Measurements from ENCODE around the gene CNN1. TPM values are rescaled to one million over a fixed set of nuclear protein-coding genes. Genes with fewer than 3 reads are reported as not detected.

CNN1 gene
- total and polyA plus RNA-seq, 2 experiments from 2014 or later: 13.3 to 20.9 TPM

GRCh38 chr19:11530432-11530831 lies 8.2 kb upstream of the CNN1 start:
- H3K27me3 Mint-ChIP-seq (ENCODE audit: insufficient read depth, low read depth, poor library complexity): peaks cover 19% of the 10 kb centered on the region
- peaks cover 9% of the 10 kb centered on the region for H3K4me1 Mint-ChIP-seq
- Histone ChIP-seq H3K4me1 (ENCODE audit: insufficient read depth) (peaks cover 8% of the 10 kb centered on the region; the same call in 1 of the 2 replicates), H3K36me3 (ENCODE audit: insufficient read depth) (no peaks in the 10 kb centered on the region), H2AFZ (no peak overlapping the region), H3K27me3 (ENCODE audit: insufficient read depth) (peaks cover 5% of the 10 kb centered on the region; the same call in 1 of the 2 replicates), H3K79me2 (replicated peaks; ENCODE audit: insufficient read depth) (peaks cover 11% of the 10 kb centered on the region), H3K27ac (ENCODE audit: low read depth) (no peak overlapping the region), H3K9me2 (ENCODE audit: insufficient read depth) (no peaks in the 10 kb centered on the region), H3K4me3 (no peak overlapping the region), H3F3A (replicated peaks; ENCODE audit: low read depth) (no peaks in the 10 kb centered on the region; the same call in 1 of the 2 replicates), H4K20me1 (replicated peaks; ENCODE audit: insufficient read depth) (peaks cover 5% of the 10 kb centered on the region; the same call in 1 of the 2 replicates), H3K4me2 (no peak overlapping the region)
- no peaks in the 10 kb centered on the region for H3K9me3 Mint-ChIP-seq
- H3K4me3 Mint-ChIP-seq: peak overlapping the region; percentile 13; the same call in 1 of the 3 replicates
- ATAC-seq: peak; percentile 71
- TF ChIP-seq EZH2 (IDR thresholded peaks at IDR 0.05; ENCODE audit: low read depth, unreplicated experiment): no peak
- TF ChIP-seq ZNF331 (CRISPR knock-in tag; IDR thresholded peaks at IDR 0.05; ENCODE audit: low read depth): no peak
- TF ChIP-seq CTCF (conservative IDR thresholded peaks at IDR 0.05; ENCODE audit: low read depth in 2 of 2): peak; percentile 31 to 66; a peak in 2 of 4 replicates
- no peak for TF ChIP-seq EZH2phosphoT487 (IDR thresholded peaks at IDR 0.05; ENCODE audit: unreplicated experiment)
- TF ChIP-seq ZNF114 (CRISPR knock-in tag; IDR thresholded peaks at IDR 0.05): no peak
- peak; percentile 30; the same call in 1 of the 2 replicates for TF ChIP-seq CREB1 (CRISPR knock-in tag; IDR thresholded peaks at IDR 0.05; ENCODE audit: low read depth)
- DNase-seq (ENCODE audit: low spot score): peak; percentile 96
- no peak overlapping the region for H3K27ac Mint-ChIP-seq
- peaks cover 7% of the 10 kb centered on the region for H3K36me3 Mint-ChIP-seq (ENCODE audit: low read depth)

GRCh38 chr19:11534538-11534937 lies 4.1 kb upstream of the CNN1 start:
- H3K79me2 ChIP-seq (replicated peaks; ENCODE audit: insufficient read depth): no peaks in the 10 kb centered on the region
- no peaks in the 10 kb centered on the region for H4K20me1 ChIP-seq (replicated peaks; ENCODE audit: insufficient read depth)
- no peaks in the 10 kb centered on the region for H3K9me3 Mint-ChIP-seq
- peaks cover 3% of the 10 kb centered on the region; the same call in 1 of the 3 replicates for H3K36me3 Mint-ChIP-seq (ENCODE audit: low read depth)
- peak overlapping the region; percentile 16; the same call in 1 of the 3 replicates for H3K4me3 Mint-ChIP-seq
- no peaks in the 10 kb centered on the region for H3K36me3 ChIP-seq (ENCODE audit: insufficient read depth)
- DNase-seq (ENCODE audit: low spot score): no peak
- peaks cover 9% of the 10 kb centered on the region; the same call in 1 of the 2 replicates for H3F3A ChIP-seq (replicated peaks; ENCODE audit: low read depth)
- peaks cover 5% of the 10 kb centered on the region; the same call in 1 of the 2 replicates for H3K27me3 ChIP-seq (ENCODE audit: insufficient read depth)
- H3K4me3 ChIP-seq: no peak overlapping the region
- peaks cover 28% of the 10 kb centered on the region for H3K27me3 Mint-ChIP-seq (ENCODE audit: insufficient read depth, low read depth, poor library complexity)
- H3K4me1 Mint-ChIP-seq: peaks cover 17% of the 10 kb centered on the region
- H2AFZ ChIP-seq: no peak overlapping the region
- no peak overlapping the region for H3K27ac ChIP-seq (ENCODE audit: low read depth)
- H3K27ac Mint-ChIP-seq: peak overlapping the region; percentile 68; the same call in 1 of the 2 replicates
- no peaks in the 10 kb centered on the region for H3K9me2 ChIP-seq (ENCODE audit: insufficient read depth)
- ATAC-seq: no peak
- H3K4me1 ChIP-seq (ENCODE audit: insufficient read depth): peaks cover 13% of the 10 kb centered on the region; the same call in 1 of the 2 replicates
- no peak overlapping the region for H3K4me2 ChIP-seq
- TF ChIP-seq ZNF114 (CRISPR knock-in tag; IDR thresholded peaks at IDR 0.05) (no peak), REST (IDR thresholded peaks at IDR 0.05; ENCODE audit: unreplicated experiment) (no peak), ETS1 (IDR thresholded peaks at IDR 0.05) (no peak), POLR2AphosphoS5 (IDR thresholded peaks at IDR 0.05; ENCODE audit: low read depth) (no peak), EZH2 (IDR thresholded peaks at IDR 0.05; ENCODE audit: low read depth, unreplicated experiment) (no peak)

Measured in GM23338 (cell line).